ENCODE data around the gene PEPD.

The PEPD gene

GRCh38 chr19:33349319-33350289 lies 172.0 kb downstream of the PEPD start:
- Histone ChIP-seq H3K36me3 (ENCODE audit: control insufficient read depth, insufficient read depth, low read length) (no peaks in the 10 kb centered on the region), H3K9me3 (ENCODE audit: control insufficient read depth, insufficient read depth, low read length) (no peaks in the 10 kb centered on the region), H3K4me1 (ENCODE audit: control insufficient read depth, insufficient read depth, low read length) (no peaks in the 10 kb centered on the region), H3K9ac (ENCODE audit: low read depth, low read length) (no peak overlapping the region), H3K27ac (ENCODE audit: low read depth, low read length) (no peak overlapping the region), H3K27me3 (ENCODE audit: control insufficient read depth, insufficient read depth, low read length) (no peaks in the 10 kb centered on the region), H3K4me3 (ENCODE audit: low read depth, low read length) (no peak overlapping the region)

DNA sequence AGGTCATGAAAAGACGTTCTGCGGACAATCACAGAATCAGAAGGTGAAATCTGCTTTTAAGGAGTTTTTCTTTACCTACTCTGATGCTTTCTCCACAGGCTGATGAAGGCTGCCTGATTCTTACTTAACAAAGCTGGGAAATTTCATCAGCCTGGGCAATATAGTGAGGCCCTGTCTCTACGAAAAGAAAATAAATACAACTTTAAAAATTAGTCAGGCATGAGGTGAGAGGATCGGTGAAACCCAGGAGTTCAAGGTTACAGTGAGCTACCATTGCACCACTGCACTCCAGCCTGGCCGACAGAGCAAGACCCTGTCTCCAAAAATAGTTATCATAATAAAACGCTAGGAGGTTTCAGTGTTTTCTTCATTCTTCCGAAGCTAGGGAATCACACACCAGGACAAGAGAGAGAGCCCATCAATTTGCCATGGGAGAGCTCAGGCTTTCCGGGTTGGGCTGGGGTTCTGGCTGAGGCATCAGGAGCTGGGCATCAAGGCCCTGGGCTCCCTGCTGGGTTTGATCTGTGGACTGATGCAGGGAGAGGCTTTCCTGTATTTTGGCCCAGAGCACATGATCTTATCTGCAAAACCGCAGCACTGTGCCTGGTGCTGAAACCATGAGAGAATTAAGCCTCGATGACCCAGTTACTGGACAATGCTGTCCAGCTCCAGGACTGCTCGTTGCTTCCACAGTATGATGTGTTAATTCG lies 173.1 kb downstream of the PEPD start:
- Histone ChIP-seq H3K4me1 (ENCODE audit: control insufficient read depth, insufficient read depth, low read length) (no peaks in the 10 kb centered on the region; the same call in 1 of the 2 replicates), H3K36me3 (ENCODE audit: control insufficient read depth, insufficient read depth, low read length) (no peaks in the 10 kb centered on the region), H3K27ac (ENCODE audit: low read depth, low read length) (no peak overlapping the region), H3K4me3 (ENCODE audit: low read depth, low read length) (no peak overlapping the region), H3K9me3 (ENCODE audit: control insufficient read depth, insufficient read depth, low read length) (no peaks in the 10 kb centered on the region), H3K9ac (ENCODE audit: low read depth, low read length) (no peak overlapping the region), H3K27me3 (ENCODE audit: control insufficient read depth, insufficient read depth, low read length) (no peaks in the 10 kb centered on the region)

DNA sequence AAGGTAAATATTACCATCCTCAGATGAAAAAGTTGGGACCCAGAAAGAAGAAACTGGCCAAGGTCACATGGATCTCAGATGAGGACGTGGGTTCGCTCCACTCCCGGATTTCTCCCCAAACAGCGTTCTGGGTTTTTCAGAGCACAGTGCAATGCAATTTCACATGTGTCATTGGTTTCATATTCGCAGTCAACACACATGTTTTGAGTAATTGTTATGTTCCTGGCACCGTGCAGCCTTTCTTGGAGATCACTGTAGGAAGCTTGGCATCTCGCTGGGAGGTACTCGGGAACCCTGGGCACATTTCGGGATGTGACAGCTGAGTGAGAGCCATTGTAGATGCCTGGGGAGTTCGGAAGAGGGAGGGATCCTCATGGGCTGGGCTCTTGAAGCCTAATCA lies 174.3 kb downstream of the PEPD start:
- no peaks in the 10 kb centered on the region for H3K27me3 ChIP-seq (ENCODE audit: control insufficient read depth, insufficient read depth, low read length)

DNA sequence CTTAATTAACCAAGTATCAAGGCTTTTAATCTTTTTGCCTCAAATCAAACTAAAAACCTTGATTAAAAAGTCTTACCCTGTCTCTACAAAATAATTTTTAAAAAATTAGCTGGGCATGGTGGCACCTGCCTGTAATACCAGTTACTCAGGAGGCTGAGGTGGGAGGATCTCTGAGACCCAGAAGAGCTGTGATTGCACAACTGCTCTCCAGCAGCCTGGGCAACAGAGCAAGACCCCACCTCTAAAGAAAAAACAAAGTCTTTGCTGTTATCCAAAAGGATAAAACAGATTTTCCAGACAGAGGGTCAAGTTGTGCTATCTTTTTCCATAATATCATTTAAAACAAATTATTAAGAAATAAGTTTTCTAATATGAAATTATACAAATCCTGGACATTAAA lies 174.9 kb downstream of the PEPD start:
- Histone ChIP-seq H3K9me3 (ENCODE audit: control insufficient read depth, insufficient read depth, low read length) (no peaks in the 10 kb centered on the region), H3K9ac (ENCODE audit: low read depth, low read length) (no peak overlapping the region), H3K36me3 (ENCODE audit: control insufficient read depth, insufficient read depth, low read length) (no peaks in the 10 kb centered on the region), H3K27ac (ENCODE audit: low read depth, low read length) (no peak overlapping the region), H3K4me1 (ENCODE audit: control insufficient read depth, insufficient read depth, low read length) (no peaks in the 10 kb centered on the region; the same call in 1 of the 2 replicates), H3K27me3 (ENCODE audit: control insufficient read depth, insufficient read depth, low read length) (no peaks in the 10 kb centered on the region), H3K4me3 (ENCODE audit: low read depth, low read length) (no peak overlapping the region)

More for the DNA sequence above, 174.3 kb downstream of the PEPD start:
- Histone ChIP-seq H3K27ac (ENCODE audit: low read depth, low read length) (no peak overlapping the region), H3K36me3 (ENCODE audit: control insufficient read depth, insufficient read depth, low read length) (no peaks in the 10 kb centered on the region), H3K9me3 (ENCODE audit: control insufficient read depth, insufficient read depth, low read length) (no peaks in the 10 kb centered on the region), H3K9ac (ENCODE audit: low read depth, low read length) (no peak overlapping the region), H3K4me1 (ENCODE audit: control insufficient read depth, insufficient read depth, low read length) (no peaks in the 10 kb centered on the region; the same call in 1 of the 2 replicates), H3K4me3 (ENCODE audit: low read depth, low read length) (no peak overlapping the region)

DNA sequence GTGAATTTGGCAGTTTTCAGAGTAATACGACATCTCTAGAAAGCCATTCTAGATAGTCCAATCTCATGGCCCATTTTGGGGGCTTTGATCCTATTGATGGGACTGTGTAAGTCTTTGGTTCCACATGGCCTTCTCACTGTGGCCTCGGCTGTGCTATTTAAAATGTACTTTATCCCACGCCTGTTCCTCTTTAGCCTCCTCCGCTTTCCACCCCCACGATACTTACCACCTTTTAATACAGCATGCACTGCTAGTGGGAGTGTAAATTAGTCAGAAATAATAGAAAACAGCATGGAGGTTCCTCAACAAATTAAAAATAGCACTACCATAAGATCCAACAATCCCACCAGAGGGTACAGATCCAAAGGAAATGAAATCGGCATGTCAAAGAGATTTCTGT lies 176.4 kb downstream of the PEPD start:
- H3K9ac ChIP-seq (ENCODE audit: low read depth, low read length), result no peak overlapping the region
- H3K36me3 ChIP-seq (ENCODE audit: control insufficient read depth, insufficient read depth, low read length), result no peaks in the 10 kb centered on the region
- H3K27me3 ChIP-seq (ENCODE audit: control insufficient read depth, insufficient read depth, low read length), result no peaks in the 10 kb centered on the region
- no peak overlapping the region for H3K4me3 ChIP-seq (ENCODE audit: low read depth, low read length)
- H3K9me3 ChIP-seq (ENCODE audit: control insufficient read depth, insufficient read depth, low read length), result no peaks in the 10 kb centered on the region
- no peaks in the 10 kb centered on the region; the same call in 1 of the 2 replicates for H3K4me1 ChIP-seq (ENCODE audit: control insufficient read depth, insufficient read depth, low read length)
- H3K27ac ChIP-seq (ENCODE audit: low read depth, low read length), result no peak overlapping the region

GRCh38 chr19:33344573-33344925 lies 177.0 kb downstream of the PEPD start:
- H3K4me1 ChIP-seq (ENCODE audit: control insufficient read depth, insufficient read depth, low read length), result no peaks in the 10 kb centered on the region; the same call in 1 of the 2 replicates
- no peak overlapping the region for H3K4me3 ChIP-seq (ENCODE audit: low read depth, low read length)
- H3K9me3 ChIP-seq (ENCODE audit: control insufficient read depth, insufficient read depth, low read length), result no peaks in the 10 kb centered on the region
- H3K36me3 ChIP-seq (ENCODE audit: control insufficient read depth, insufficient read depth, low read length), result no peaks in the 10 kb centered on the region
- no peak overlapping the region for H3K27ac ChIP-seq (ENCODE audit: low read depth, low read length)
- H3K9ac ChIP-seq (ENCODE audit: low read depth, low read length), result no peak overlapping the region
- no peaks in the 10 kb centered on the region for H3K27me3 ChIP-seq (ENCODE audit: control insufficient read depth, insufficient read depth, low read length)

- Histone ChIP-seq H3K9me3 (ENCODE audit: control insufficient read depth, insufficient read depth, low read length) (no peaks in the 10 kb centered on the region), H3K36me3 (ENCODE audit: control insufficient read depth, insufficient read depth, low read length) (no peaks in the 10 kb centered on the region), H3K4me1 (ENCODE audit: control insufficient read depth, insufficient read depth, low read length) (no peaks in the 10 kb centered on the region; the same call in 1 of the 2 replicates), H3K4me3 (ENCODE audit: low read depth, low read length) (no peak overlapping the region), H3K9ac (ENCODE audit: low read depth, low read length) (no peak overlapping the region), H3K27me3 (ENCODE audit: control insufficient read depth, insufficient read depth, low read length) (no peaks in the 10 kb centered on the region), H3K27ac (ENCODE audit: low read depth, low read length) (no peak overlapping the region)
Measured at GRCh38 chr19:33343859-33344572, 177.6 kb downstream of the PEPD start.

GRCh38 chr19:33343301-33343700 lies 178.3 kb downstream of the PEPD start:
- Histone ChIP-seq H3K9me3 (ENCODE audit: control insufficient read depth, insufficient read depth, low read length) (no peaks in the 10 kb centered on the region), H3K36me3 (ENCODE audit: control insufficient read depth, insufficient read depth, low read length) (no peaks in the 10 kb centered on the region), H3K4me3 (ENCODE audit: low read depth, low read length) (no peak overlapping the region), H3K9ac (ENCODE audit: low read depth, low read length) (no peak overlapping the region), H3K27ac (ENCODE audit: low read depth, low read length) (no peak overlapping the region), H3K4me1 (ENCODE audit: control insufficient read depth, insufficient read depth, low read length) (no peaks in the 10 kb centered on the region; the same call in 1 of the 2 replicates), H3K27me3 (ENCODE audit: control insufficient read depth, insufficient read depth, low read length) (no peaks in the 10 kb centered on the region)

GRCh38 chr19:33340991-33341390 lies 180.6 kb downstream of the PEPD start:
- Histone ChIP-seq H3K9ac (ENCODE audit: low read depth, low read length) (no peak overlapping the region), H3K27me3 (ENCODE audit: control insufficient read depth, insufficient read depth, low read length) (no peaks in the 10 kb centered on the region), H3K36me3 (ENCODE audit: control insufficient read depth, insufficient read depth, low read length) (no peaks in the 10 kb centered on the region), H3K4me1 (ENCODE audit: control insufficient read depth, insufficient read depth, low read length) (no peaks in the 10 kb centered on the region; the same call in 1 of the 2 replicates), H3K9me3 (ENCODE audit: control insufficient read depth, insufficient read depth, low read length) (no peaks in the 10 kb centered on the region), H3K27ac (ENCODE audit: low read depth, low read length) (no peak overlapping the region), H3K4me3 (ENCODE audit: low read depth, low read length) (no peak overlapping the region)

GRCh38 chr19:33339016-33339984 lies 182.3 kb downstream of the PEPD start:
- Histone ChIP-seq H3K27ac (ENCODE audit: low read depth, low read length) (no peak overlapping the region), H3K27me3 (ENCODE audit: control insufficient read depth, insufficient read depth, low read length) (no peaks in the 10 kb centered on the region), H3K9me3 (ENCODE audit: control insufficient read depth, insufficient read depth, low read length) (no peaks in the 10 kb centered on the region), H3K36me3 (ENCODE audit: control insufficient read depth, insufficient read depth, low read length) (no peaks in the 10 kb centered on the region), H3K4me3 (ENCODE audit: low read depth, low read length) (no peak overlapping the region), H3K4me1 (ENCODE audit: control insufficient read depth, insufficient read depth, low read length) (no peaks in the 10 kb centered on the region; the same call in 1 of the 2 replicates), H3K9ac (ENCODE audit: low read depth, low read length) (no peak overlapping the region)
